ENCODE data around the gene PURB.
"Not testable (repeated sequence)": the region's sequence is repeated elsewhere in the genome, so short reads cannot be mapped to it uniquely, and the experiment has no call there.

Gene PURB

GRCh38 chr7:44891372-44891771 is 6.0 kb upstream of the PURB start:
- no peak for DNase-seq

GRCh38 chr7:44889086-44889781 is 3.9 kb upstream of the PURB start:
- DNase-seq, result no peak

- DNase-seq, result no peak
Observed at GRCh38 chr7:44887293-44887692, 2.0 kb upstream of the PURB start.

- DNase-seq, result peak; percentile 82
Observed at GRCh38 chr7:44884621-44885393, 523 bp downstream of the PURB start.

- DNase-seq, result no peak
Observed at GRCh38 chr7:44883961-44884620, 1.2 kb downstream of the PURB start.

GRCh38 chr7:44882899-44883298 is 2.4 kb downstream of the PURB start:
- no peak for DNase-seq

- DNase-seq, result peak; percentile 70
Observed at GRCh38 chr7:44881610-44882009, 3.7 kb downstream of the PURB start.

- DNase-seq, result no peak
Observed at GRCh38 chr7:44881066-44881600, 4.2 kb downstream of the PURB start.

GRCh38 chr7:44880317-44881018 is 4.9 kb downstream of the PURB start:
- DNase-seq, result no peak

GRCh38 chr7:44876393-44876792 is 8.9 kb downstream of the PURB start:
- no peak for DNase-seq

GRCh38 chr7:44875241-44875640 is 10.1 kb downstream of the PURB start:
- DNase-seq, result no peak

GRCh38 chr7:44872787-44873186 is 12.5 kb downstream of the PURB start:
- DNase-seq, result no peak

- not testable (repeated sequence) for DNase-seq
Observed at GRCh38 chr7:44871918-44872317, 13.4 kb downstream of the PURB start.

- not testable (repeated sequence) for DNase-seq
Observed at GRCh38 chr7:44870780-44871179, 14.6 kb downstream of the PURB start.

- DNase-seq, result not testable (repeated sequence)
Observed at GRCh38 chr7:44870336-44870735, 15.0 kb downstream of the PURB start.

- no peak for DNase-seq
Observed at GRCh38 chr7:44867073-44867995, 18.0 kb downstream of the PURB start.

- not testable (repeated sequence) for DNase-seq
Observed at GRCh38 chr7:44861949-44862348, 23.4 kb downstream of the PURB start.

- peak; percentile 33 for DNase-seq
Observed at GRCh38 chr7:44858161-44858560, 27.2 kb downstream of the PURB start.

- DNase-seq, result no peak
Observed at GRCh38 chr7:44854644-44855364, 30.5 kb downstream of the PURB start.

- no peak for DNase-seq
Observed at GRCh38 chr7:44853391-44853790, 31.9 kb downstream of the PURB start.

GRCh38 chr7:44852590-44852989 is 32.7 kb downstream of the PURB start:
- no peak for DNase-seq

Data from hematopoietic multipotent progenitor cell treated with erythropoietin and hydrocortisone succinate and interleukin-3 and kit ligand, for 4 days (in vitro differentiated cells).